ENCODE results near the gene RUBCNL.

DNA sequence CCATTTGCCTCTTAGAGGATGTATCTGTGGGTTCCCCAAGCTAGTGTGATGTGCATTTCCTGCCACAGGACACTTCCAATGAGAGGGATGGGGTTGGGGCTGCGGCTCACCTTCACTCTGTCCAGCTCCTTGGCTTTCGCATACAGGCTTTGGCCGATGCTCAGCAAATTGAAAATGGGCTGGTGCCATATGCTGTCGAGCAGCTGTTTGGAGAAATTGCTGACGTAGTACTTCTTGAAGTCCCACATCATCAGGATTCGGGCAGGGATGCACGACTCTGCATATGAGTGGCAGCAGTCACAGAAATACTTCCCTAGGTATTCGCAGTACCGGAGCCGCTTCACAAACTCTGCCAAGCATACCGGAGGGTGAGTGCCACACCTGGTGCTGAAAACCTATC lies 37.0 kb downstream of the RUBCNL start:
- TF ChIP-seq, protein P1, sequence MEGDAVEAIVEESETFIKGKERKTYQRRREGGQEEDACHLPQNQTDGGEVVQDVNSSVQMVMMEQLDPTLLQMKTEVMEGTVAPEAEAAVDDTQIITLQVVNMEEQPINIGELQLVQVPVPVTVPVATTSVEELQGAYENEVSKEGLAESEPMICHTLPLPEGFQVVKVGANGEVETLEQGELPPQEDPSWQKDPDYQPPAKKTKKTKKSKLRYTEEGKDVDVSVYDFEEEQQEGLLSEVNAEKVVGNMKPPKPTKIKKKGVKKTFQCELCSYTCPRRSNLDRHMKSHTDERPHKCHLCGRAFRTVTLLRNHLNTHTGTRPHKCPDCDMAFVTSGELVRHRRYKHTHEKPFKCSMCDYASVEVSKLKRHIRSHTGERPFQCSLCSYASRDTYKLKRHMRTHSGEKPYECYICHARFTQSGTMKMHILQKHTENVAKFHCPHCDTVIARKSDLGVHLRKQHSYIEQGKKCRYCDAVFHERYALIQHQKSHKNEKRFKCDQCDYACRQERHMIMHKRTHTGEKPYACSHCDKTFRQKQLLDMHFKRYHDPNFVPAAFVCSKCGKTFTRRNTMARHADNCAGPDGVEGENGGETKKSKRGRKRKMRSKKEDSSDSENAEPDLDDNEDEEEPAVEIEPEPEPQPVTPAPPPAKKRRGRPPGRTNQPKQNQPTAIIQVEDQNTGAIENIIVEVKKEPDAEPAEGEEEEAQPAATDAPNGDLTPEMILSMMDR (IDR thresholded peaks at IDR 0.05; ENCODE audit: low read length) = no peak
- TF ChIP-seq EZH2 (IDR thresholded peaks at IDR 0.05; ENCODE audit: borderline replicate concordance, low read length) = no peak
